GM20000 (cell line): Measurements from ENCODE around the gene SNX22.

ENCODE experiments used
- DNase-seq: peaks from one replicate; pipeline ENCODE4 v3.0.0; 2012; ENCODE audit warnings: low spot score
- TF ChIP-seq, protein P1 (sequence below): IDR thresholded peaks from 2 replicates; pipeline ENCODE4 v1.5.1; 2012; ENCODE audit warnings: mild to moderate bottlenecking, control low read depth; ENCODE audit errors: extremely low read depth, missing control alignments

Gene SNX22

GRCh38 chr15:64197425-64197824 lies 45.9 kb downstream of the SNX22 start:
- no peak for DNase-seq
- TF ChIP-seq, protein P1, sequence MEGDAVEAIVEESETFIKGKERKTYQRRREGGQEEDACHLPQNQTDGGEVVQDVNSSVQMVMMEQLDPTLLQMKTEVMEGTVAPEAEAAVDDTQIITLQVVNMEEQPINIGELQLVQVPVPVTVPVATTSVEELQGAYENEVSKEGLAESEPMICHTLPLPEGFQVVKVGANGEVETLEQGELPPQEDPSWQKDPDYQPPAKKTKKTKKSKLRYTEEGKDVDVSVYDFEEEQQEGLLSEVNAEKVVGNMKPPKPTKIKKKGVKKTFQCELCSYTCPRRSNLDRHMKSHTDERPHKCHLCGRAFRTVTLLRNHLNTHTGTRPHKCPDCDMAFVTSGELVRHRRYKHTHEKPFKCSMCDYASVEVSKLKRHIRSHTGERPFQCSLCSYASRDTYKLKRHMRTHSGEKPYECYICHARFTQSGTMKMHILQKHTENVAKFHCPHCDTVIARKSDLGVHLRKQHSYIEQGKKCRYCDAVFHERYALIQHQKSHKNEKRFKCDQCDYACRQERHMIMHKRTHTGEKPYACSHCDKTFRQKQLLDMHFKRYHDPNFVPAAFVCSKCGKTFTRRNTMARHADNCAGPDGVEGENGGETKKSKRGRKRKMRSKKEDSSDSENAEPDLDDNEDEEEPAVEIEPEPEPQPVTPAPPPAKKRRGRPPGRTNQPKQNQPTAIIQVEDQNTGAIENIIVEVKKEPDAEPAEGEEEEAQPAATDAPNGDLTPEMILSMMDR, result no peak

GRCh38 chr15:64205202-64205601 lies 53.7 kb downstream of the SNX22 start:
- TF ChIP-seq, protein P1, result no peak
- no peak for DNase-seq
